Measurements from ENCODE around the gene HIVEP3. TPM values are rescaled to one million over a fixed set of nuclear protein-coding genes. Genes with fewer than 3 reads are reported as not detected.

The HIVEP3 gene
- total RNA-seq, 1 donor from 2014 or later, result 5.7 TPM

DNA sequence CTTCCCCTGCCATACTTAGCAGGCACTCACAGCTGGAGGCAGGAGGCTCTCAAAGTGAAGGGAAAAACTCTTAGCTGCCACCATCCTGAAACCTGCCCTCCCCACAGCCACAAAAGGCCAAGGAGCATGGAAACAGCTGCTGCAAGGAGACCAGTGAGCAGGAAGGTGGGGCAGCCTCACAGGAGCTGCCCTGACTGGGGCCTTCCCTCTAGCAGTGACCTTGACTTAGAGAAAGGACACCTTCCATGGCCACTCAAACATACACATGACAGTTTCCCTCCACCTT is 126.3 kb downstream of the HIVEP3 start:
- Histone ChIP-seq H3K27ac (replicated peaks) (no peak overlapping the region), H3K4me3 (no peak overlapping the region), H3K27me3 (ENCODE audit: low read depth) (no peaks in the 10 kb centered on the region), H3K36me3 (no peaks in the 10 kb centered on the region), H3K4me1 (peaks cover 5% of the 10 kb centered on the region), H3K9me3 (replicated peaks) (no peaks in the 10 kb centered on the region)
- DNase-seq, result no peak
- intact Hi-C loops (cut with micrococcal nuclease), result loop anchor here (10.0 kb wide), 1 partner anchor 218 kb away; no protein-coding TSS in a partner anchor
- TF ChIP-seq, protein P1, sequence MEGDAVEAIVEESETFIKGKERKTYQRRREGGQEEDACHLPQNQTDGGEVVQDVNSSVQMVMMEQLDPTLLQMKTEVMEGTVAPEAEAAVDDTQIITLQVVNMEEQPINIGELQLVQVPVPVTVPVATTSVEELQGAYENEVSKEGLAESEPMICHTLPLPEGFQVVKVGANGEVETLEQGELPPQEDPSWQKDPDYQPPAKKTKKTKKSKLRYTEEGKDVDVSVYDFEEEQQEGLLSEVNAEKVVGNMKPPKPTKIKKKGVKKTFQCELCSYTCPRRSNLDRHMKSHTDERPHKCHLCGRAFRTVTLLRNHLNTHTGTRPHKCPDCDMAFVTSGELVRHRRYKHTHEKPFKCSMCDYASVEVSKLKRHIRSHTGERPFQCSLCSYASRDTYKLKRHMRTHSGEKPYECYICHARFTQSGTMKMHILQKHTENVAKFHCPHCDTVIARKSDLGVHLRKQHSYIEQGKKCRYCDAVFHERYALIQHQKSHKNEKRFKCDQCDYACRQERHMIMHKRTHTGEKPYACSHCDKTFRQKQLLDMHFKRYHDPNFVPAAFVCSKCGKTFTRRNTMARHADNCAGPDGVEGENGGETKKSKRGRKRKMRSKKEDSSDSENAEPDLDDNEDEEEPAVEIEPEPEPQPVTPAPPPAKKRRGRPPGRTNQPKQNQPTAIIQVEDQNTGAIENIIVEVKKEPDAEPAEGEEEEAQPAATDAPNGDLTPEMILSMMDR (IDR thresholded peaks at IDR 0.05; ENCODE audit: borderline replicate concordance), result no peak

DNA sequence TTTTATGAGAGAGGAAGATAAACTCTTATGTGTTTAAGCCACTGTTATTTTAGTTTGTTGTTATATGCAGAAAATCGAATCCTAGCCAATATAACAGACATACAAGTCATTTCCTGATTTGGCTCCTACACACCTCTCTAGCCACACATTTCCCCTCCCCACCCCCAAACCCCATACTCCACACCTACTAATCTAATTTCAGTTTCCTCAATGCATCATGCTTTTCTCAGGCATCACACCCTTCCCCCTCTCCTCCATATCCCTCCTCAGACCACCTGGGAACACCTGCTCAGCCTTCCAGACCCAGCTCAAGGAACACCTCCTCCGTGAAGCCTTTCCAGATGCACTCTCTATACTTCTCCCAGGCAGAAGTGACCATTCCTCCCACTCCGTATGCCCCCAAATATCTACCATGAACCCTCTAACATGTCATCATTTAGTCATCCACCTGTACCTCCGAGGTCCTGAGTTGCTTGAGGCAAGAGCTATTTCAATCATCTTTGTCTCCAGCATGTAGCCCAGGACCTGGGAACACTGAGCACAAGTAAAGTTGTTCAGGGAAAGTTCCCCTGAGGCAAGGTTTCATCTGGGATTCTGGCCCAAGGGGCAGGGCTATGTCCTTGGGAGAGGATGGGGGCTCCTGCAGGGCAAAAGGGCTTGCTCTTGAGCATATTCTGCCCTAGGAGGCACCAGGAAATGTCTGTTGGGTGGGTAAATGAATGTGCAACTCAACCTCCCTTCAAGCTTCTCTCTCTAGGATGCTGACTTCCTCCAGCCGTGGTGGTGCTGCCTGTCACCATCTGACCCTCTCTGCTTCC is 126.8 kb downstream of the HIVEP3 start:
- H3K27ac ChIP-seq (replicated peaks), result no peak overlapping the region
- no peaks in the 10 kb centered on the region for H3K9me3 ChIP-seq (replicated peaks)
- H3K4me3 ChIP-seq, result no peak overlapping the region
- peaks cover 5% of the 10 kb centered on the region for H3K4me1 ChIP-seq
- H3K27me3 ChIP-seq (ENCODE audit: low read depth), result no peaks in the 10 kb centered on the region
- intact Hi-C loops (cut with micrococcal nuclease), result loop anchor here (10.0 kb wide), 1 partner anchor 217 kb away; no protein-coding TSS in a partner anchor
- TF ChIP-seq, protein P1 (IDR thresholded peaks at IDR 0.05; ENCODE audit: borderline replicate concordance), result no peak
- DNase-seq, result no peak
- H3K36me3 ChIP-seq, result no peaks in the 10 kb centered on the region

DNA sequence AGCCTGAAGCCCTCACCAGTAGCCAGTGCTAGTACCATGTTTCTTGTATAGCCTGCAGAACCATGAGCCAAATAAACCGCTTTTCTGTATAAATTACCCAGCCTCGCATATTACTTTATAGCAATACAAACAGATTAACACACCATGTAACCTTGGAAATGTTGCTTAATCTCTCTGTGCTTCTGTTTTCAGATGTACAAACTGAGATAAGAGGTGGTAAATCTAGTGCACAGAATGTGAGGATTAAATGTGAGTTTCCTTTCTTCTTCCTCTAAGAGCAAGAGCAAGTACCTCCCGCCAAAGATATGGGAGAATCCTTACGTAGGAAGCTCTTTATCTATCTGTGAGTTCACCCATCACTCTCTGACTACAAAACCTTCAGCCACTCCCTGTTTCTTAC is 128.4 kb downstream of the HIVEP3 start:
- H3K9me3 ChIP-seq (replicated peaks), result no peaks in the 10 kb centered on the region
- H3K4me3 ChIP-seq, result no peak overlapping the region
- intact Hi-C loops (cut with micrococcal nuclease), result loop anchor here (10.0 kb wide), 1 partner anchor 216 kb away; no protein-coding TSS in a partner anchor
- H3K4me1 ChIP-seq, result peaks cover 5% of the 10 kb centered on the region
- no peaks in the 10 kb centered on the region for H3K36me3 ChIP-seq
- no peak for DNase-seq
- TF ChIP-seq, protein P1 (IDR thresholded peaks at IDR 0.05; ENCODE audit: borderline replicate concordance), result no peak
- H3K27me3 ChIP-seq (ENCODE audit: low read depth), result no peaks in the 10 kb centered on the region
- H3K27ac ChIP-seq (replicated peaks), result no peak overlapping the region

DNA sequence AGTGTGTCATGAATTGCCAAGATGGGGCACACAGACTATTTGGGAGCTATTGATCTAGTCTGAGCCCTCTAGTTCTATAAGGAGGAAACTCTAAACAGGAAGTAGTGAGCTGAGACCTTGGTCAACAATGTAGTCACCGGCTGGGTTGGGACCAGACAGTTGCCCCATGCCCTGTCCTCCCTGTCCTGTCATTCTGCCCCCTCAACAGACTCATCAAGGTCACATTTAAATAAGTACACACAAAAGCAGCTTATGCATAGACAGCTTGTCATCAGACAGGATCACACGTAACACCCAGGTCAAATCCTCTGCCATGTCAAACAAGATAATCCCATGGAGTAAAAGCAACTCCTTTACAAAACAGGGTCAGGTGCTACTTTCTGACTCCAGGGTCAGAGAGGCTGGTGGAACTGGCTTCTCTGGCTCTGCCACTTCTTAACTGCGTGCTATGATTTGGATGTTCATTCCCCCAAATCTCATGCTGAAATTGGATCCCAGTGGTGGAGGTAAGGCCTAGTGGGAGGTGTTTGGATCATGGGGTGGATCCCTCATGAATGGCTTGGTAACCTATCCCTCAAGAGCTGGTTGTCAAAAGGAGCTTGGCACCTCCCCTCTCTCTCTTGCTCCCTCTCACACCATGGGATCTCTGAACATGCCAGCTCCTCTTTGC is 128.9 kb downstream of the HIVEP3 start:
- Histone ChIP-seq H3K27ac (replicated peaks) (no peak overlapping the region), H3K4me1 (peaks cover 5% of the 10 kb centered on the region), H3K4me3 (no peak overlapping the region), H3K27me3 (ENCODE audit: low read depth) (no peaks in the 10 kb centered on the region), H3K36me3 (no peaks in the 10 kb centered on the region), H3K9me3 (replicated peaks) (no peaks in the 10 kb centered on the region)
- TF ChIP-seq, protein P1 (IDR thresholded peaks at IDR 0.05; ENCODE audit: borderline replicate concordance), result no peak
- no peak for DNase-seq
- intact Hi-C loops (cut with micrococcal nuclease), result loop anchor here (10.0 kb wide), 1 partner anchor 215 kb away; no protein-coding TSS in a partner anchor

DNA sequence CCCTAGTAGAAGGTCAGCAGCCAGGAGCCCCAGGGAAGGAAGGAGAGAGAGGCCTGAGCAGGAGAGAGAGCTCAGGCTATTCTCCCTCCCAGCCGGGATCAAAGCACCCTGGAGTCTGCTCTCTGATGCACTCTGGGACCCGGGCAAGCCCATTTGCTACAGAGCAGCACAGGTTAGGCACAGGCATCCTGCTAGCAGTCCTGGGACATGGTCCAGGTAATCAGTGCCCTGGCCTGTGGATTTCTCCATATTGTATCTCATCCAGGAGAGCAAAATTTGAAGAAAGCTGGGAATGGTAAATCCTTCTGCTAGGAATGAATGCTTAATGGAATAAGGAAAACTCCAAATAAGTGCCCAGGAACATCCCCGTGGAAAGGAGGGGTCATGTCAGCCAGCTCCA is 130.3 kb downstream of the HIVEP3 start:
- H3K4me1 ChIP-seq, result peaks cover 5% of the 10 kb centered on the region
- no peak overlapping the region for H3K27ac ChIP-seq (replicated peaks)
- no peak for DNase-seq
- intact Hi-C loops (cut with micrococcal nuclease), result no loop called here
- no peak overlapping the region for H3K4me3 ChIP-seq
- H3K36me3 ChIP-seq, result no peaks in the 10 kb centered on the region
- TF ChIP-seq, protein P1 (IDR thresholded peaks at IDR 0.05; ENCODE audit: borderline replicate concordance), result no peak
- H3K9me3 ChIP-seq (replicated peaks), result no peaks in the 10 kb centered on the region
- no peaks in the 10 kb centered on the region for H3K27me3 ChIP-seq (ENCODE audit: low read depth)

All from left ventricle myocardium inferior (tissue), 1 donor.